ENCODE data around the gene FOXD1. TPM values are rescaled to one million over a fixed set of nuclear protein-coding genes. Genes with fewer than 3 reads are reported as not detected.

FOXD1 gene
- polyA plus RNA-seq, 1 experiment, result 4.9 TPM

- POLR2A ChIA-PET, result no interaction called here
- H3K36me3 ChIP-seq (ENCODE audit: control insufficient read depth, insufficient read depth, low read length), result no peaks in the 10 kb centered on the region
- 0 out of 2 replicates have a peak overlapping the region, but pooled peaks have one; percentile 17 for H3K4me3 ChIP-seq (ENCODE audit: low read depth, low read length)
- no peaks in the 10 kb centered on the region for H3K27me3 ChIP-seq (ENCODE audit: control insufficient read depth, insufficient read depth, low read length)
- TF ChIP-seq, protein P1, sequence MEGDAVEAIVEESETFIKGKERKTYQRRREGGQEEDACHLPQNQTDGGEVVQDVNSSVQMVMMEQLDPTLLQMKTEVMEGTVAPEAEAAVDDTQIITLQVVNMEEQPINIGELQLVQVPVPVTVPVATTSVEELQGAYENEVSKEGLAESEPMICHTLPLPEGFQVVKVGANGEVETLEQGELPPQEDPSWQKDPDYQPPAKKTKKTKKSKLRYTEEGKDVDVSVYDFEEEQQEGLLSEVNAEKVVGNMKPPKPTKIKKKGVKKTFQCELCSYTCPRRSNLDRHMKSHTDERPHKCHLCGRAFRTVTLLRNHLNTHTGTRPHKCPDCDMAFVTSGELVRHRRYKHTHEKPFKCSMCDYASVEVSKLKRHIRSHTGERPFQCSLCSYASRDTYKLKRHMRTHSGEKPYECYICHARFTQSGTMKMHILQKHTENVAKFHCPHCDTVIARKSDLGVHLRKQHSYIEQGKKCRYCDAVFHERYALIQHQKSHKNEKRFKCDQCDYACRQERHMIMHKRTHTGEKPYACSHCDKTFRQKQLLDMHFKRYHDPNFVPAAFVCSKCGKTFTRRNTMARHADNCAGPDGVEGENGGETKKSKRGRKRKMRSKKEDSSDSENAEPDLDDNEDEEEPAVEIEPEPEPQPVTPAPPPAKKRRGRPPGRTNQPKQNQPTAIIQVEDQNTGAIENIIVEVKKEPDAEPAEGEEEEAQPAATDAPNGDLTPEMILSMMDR (IDR thresholded peaks at IDR 0.05; ENCODE audit: insufficient read depth, low read depth, low read length), result 0 out of 2 replicates have a peak, but pooled peaks have one; percentile 3
- CTCF ChIA-PET, result interaction anchor here (1.0 to 2.3 kb wide), 4 partner anchors 20 to 65 kb away, joined by 3 to 5 read pairs (median 4); no protein-coding TSS in a partner anchor
- DNase-seq (ENCODE audit: low read depth), result peak; percentile 30
Measured at GRCh38 chr5:73419465-73420390, 28.8 kb downstream of the FOXD1 start.

DNA sequence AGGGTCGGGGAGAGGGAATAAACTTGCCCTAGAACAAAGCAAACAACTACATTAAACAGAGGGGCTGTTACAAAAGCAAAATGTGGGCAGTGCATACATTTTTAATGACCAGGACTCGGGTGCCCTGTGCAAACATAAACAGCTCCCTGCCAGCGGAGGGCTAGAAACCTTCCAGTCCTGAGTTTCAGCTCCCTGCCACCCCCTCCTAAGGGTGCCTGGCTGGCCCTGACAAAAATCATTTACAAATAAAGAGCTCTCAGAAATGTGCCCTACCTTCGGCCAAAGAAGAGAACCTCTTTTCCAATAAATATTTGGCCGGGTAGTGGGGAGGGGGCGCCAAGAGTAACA is 29.5 kb downstream of the FOXD1 start:
- no peaks in the 10 kb centered on the region for H3K27me3 ChIP-seq (ENCODE audit: control insufficient read depth, insufficient read depth, low read length)
- no peak for DNase-seq (ENCODE audit: low read depth)
- CTCF ChIA-PET, result interaction anchor here (1.0 to 1.2 kb wide), 2 partner anchors 19 to 65 kb away, joined by 3 to 4 read pairs; no protein-coding TSS in a partner anchor
- no peak overlapping the region for H3K4me3 ChIP-seq (ENCODE audit: low read depth, low read length)
- no peaks in the 10 kb centered on the region for H3K36me3 ChIP-seq (ENCODE audit: control insufficient read depth, insufficient read depth, low read length)
- POLR2A ChIA-PET, result no interaction called here
- TF ChIP-seq, protein P1 (IDR thresholded peaks at IDR 0.05; ENCODE audit: insufficient read depth, low read depth, low read length), result no peak

DNA sequence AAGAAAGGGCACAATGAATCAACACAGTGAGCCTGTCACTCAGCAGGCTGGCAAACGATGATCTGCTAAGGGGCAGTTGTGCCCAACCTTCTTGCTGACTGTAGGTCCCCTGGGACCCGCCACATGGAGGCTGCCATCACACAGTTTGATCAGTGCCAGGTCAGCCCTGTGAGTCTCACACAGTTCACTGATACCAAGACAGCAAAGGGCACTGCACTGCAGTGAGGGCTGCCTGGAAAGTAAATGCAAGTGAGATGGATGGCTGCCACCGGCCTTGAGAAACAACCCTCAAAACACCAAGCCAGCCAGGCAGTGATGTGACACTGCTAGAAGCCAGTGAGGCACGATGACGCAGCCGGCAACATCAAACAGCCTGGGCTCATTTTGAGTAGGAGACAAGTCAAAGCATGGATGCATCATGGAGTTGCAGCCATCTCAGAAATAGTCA is 30.3 kb downstream of the FOXD1 start:
- no peaks in the 10 kb centered on the region for H3K27me3 ChIP-seq (ENCODE audit: control insufficient read depth, insufficient read depth, low read length)
- TF ChIP-seq, protein P1 (IDR thresholded peaks at IDR 0.05; ENCODE audit: insufficient read depth, low read depth, low read length), result no peak
- H3K36me3 ChIP-seq (ENCODE audit: control insufficient read depth, insufficient read depth, low read length), result no peaks in the 10 kb centered on the region
- CTCF ChIA-PET, result interaction anchor here (1.1 to 2.6 kb wide), 2 partner anchors 23 to 203 kb away, joined by 4 to 14 read pairs; no protein-coding TSS in a partner anchor
- H3K4me3 ChIP-seq (ENCODE audit: low read depth, low read length), result no peak overlapping the region
- POLR2A ChIA-PET, result no interaction called here
- DNase-seq (ENCODE audit: low read depth), result no peak

DNA sequence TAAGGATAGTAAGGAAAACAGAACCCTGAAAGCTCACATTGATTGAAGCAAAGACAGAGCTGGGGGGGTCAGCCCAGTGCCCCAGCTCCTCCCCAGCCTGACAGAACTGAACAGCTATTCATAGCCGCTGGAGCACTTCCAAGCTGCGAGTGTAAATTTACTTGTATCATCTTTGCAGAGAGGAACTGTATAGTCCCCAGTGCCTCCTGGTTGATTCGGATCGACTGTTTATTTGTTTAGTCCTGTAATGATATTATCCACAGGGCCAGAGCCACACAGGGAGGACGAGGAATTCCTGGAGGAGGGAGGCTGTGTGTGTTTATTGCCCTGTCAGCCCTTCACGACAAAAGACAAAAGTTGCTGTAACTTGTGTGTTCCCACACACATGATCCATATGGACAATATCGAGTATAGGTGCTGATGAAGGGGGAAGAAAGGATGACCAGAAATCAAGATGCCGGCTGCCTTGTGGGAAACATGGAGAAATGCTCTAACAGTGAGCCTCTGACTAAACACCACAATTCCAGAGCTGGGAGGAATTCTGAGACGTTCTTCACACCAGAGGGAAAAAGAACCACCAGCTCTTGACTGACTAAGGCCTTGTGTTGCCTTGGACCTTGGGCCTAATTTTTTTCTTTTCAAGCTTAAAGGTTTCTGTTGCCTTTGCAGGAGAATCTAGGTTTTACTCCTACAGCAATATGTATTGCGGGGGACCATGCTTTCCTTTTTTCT is 31.1 kb downstream of the FOXD1 start:
- DNase-seq (ENCODE audit: low read depth), result no peak
- CTCF ChIA-PET, result interaction anchor here (0.6 to 2.6 kb wide), 5 partner anchors 8 to 347 kb away, joined by 3 to 14 read pairs (median 5); no protein-coding TSS in a partner anchor
- Histone ChIP-seq H3K4me3 (ENCODE audit: low read depth, low read length) (no peak overlapping the region), H3K27me3 (ENCODE audit: control insufficient read depth, insufficient read depth, low read length) (no peaks in the 10 kb centered on the region), H3K36me3 (ENCODE audit: control insufficient read depth, insufficient read depth, low read length) (no peaks in the 10 kb centered on the region)
- TF ChIP-seq, protein P1 (IDR thresholded peaks at IDR 0.05; ENCODE audit: insufficient read depth, low read depth, low read length), result no peak
- POLR2A ChIA-PET, result interaction anchor here (0.6 kb wide), 2 partner anchors 11 to 30 kb away, joined by 3 read pairs; no protein-coding TSS in a partner anchor

- ChIA-PET POLR2A (no interaction called here), CTCF (no interaction called here)
- Histone ChIP-seq H3K4me3 (ENCODE audit: low read depth, low read length) (no peak overlapping the region), H3K36me3 (ENCODE audit: control insufficient read depth, insufficient read depth, low read length) (no peaks in the 10 kb centered on the region), H3K27me3 (ENCODE audit: control insufficient read depth, insufficient read depth, low read length) (no peaks in the 10 kb centered on the region)
- TF ChIP-seq, protein P1 (IDR thresholded peaks at IDR 0.05; ENCODE audit: insufficient read depth, low read depth, low read length), result no peak
- no peak for DNase-seq (ENCODE audit: low read depth)
Measured at GRCh38 chr5:73415617-73416016, 33.0 kb downstream of the FOXD1 start.
